C4-2B (cell line): ENCODE measurements around the gene FLVCR2.

Experiments used
- H3K27ac ChIP-seq: fragments of 450-650 bp; 2 replicates; pipeline ENCODE4 v1.5.1; 2017
- CTCF ChIP-seq: fragments of 450-650 bp; conservative IDR thresholded peaks from 2 replicates; pipeline ENCODE4 v1.5.1; 2017; ENCODE audit warnings: mild to moderate bottlenecking
- ZFX ChIP-seq: fragments of 450-650 bp; IDR thresholded peaks from 2 replicates; pipeline ENCODE4 v1.6.1; 2017

FLVCR2 gene

GRCh38 chr14:75607842-75608640 lies 29.6 kb downstream of the FLVCR2 start:
- no peak for TF ChIP-seq CTCF
- TF ChIP-seq ZFX = no peak
- no peak overlapping the region for H3K27ac ChIP-seq

GRCh38 chr14:75609116-75609515 lies 30.7 kb downstream of the FLVCR2 start:
- H3K27ac ChIP-seq = no peak overlapping the region
- TF ChIP-seq ZFX (no peak), CTCF (no peak)

- no peak overlapping the region for H3K27ac ChIP-seq
- TF ChIP-seq CTCF = no peak
- no peak for TF ChIP-seq ZFX
Observed at GRCh38 chr14:75609606-75610475, 31.4 kb downstream of the FLVCR2 start.

GRCh38 chr14:75610834-75611233 lies 32.4 kb downstream of the FLVCR2 start:
- TF ChIP-seq CTCF (no peak), ZFX (no peak)

GRCh38 chr14:75612157-75612556 lies 33.7 kb downstream of the FLVCR2 start:
- no peak for TF ChIP-seq ZFX
- no peak for TF ChIP-seq CTCF
- H3K27ac ChIP-seq = no peak overlapping the region

More at GRCh38 chr14:75610834-75611233, 32.4 kb downstream of the FLVCR2 start:
- no peak overlapping the region for H3K27ac ChIP-seq

- H3K27ac ChIP-seq = no peak overlapping the region
- no peak for TF ChIP-seq CTCF
- TF ChIP-seq ZFX = no peak
Observed at GRCh38 chr14:75614179-75614578, 35.8 kb downstream of the FLVCR2 start.

GRCh38 chr14:75615200-75615599 lies 36.8 kb downstream of the FLVCR2 start:
- TF ChIP-seq CTCF = no peak
- H3K27ac ChIP-seq = no peak overlapping the region
